Kidney (tissue), 14 donors: ENCODE measurements around the gene ETNK1. TPM values are rescaled to one million over a fixed set of nuclear protein-coding genes. Genes with fewer than 3 reads are reported as not detected.
A peak's percentile ranks its signal among the peaks of the same experiment; 100 is the strongest.

Experiments used
- DNase-seq, 5 donors: peaks; one replicate each; pipeline ENCODE4 v3.0.0-alpha.2; 2013 to 2020
- FAIRE-seq: peaks from 2 replicates; lab custom pipeline; 2012; peaks lifted over from hg19 to GRCh38; lab: Jason Lieb, UNC
- H3K27ac ChIP-seq, 2 donors: one replicate each; pipeline ENCODE4 v1.7.0; 2013; ENCODE audit warnings: low read depth in 2 of 2, low read length in 2 of 2, inconsistent platforms in 1 of 2
- H3K27me3 ChIP-seq: one replicate; pipeline ENCODE4 v1.7.1; 2013; ENCODE audit warnings: low read length, inconsistent platforms; ENCODE audit not compliant: control insufficient read depth, insufficient read depth
- H3K36me3 ChIP-seq, 3 donors: one replicate each; pipeline versions ENCODE4 v1.7.0 to v1.7.1; 2013; ENCODE audit warnings: low read length in 3 of 3, control low read depth in 1 of 3, inconsistent platforms in 1 of 3; ENCODE audit not compliant: insufficient read depth in 3 of 3, control insufficient read depth in 2 of 3
- H3K4me1 ChIP-seq, 3 donors: one replicate each; pipeline versions ENCODE4 v1.7.0 to v1.7.1; 2013; ENCODE audit warnings: low read length in 3 of 3, inconsistent platforms in 1 of 3, low read depth in 1 of 3; ENCODE audit not compliant: control insufficient read depth in 2 of 3, insufficient read depth in 2 of 3
- H3K4me3 ChIP-seq, 3 donors: one replicate each; pipeline versions ENCODE4 v1.7.0 to v1.8.1; 2013; ENCODE audit warnings: low read length in 3 of 3, control low read depth in 1 of 3, inconsistent platforms in 1 of 3
- H3K9ac ChIP-seq, 3 donors: one replicate each; pipeline versions ENCODE4 v1.7.0 to v1.7.1; 2013; ENCODE audit warnings: low read length in 3 of 3, control low read depth in 1 of 3, inconsistent platforms in 1 of 3
- H3K9me3 ChIP-seq, 3 donors: one replicate each; pipeline versions ENCODE4 v1.7.0 to v1.7.1; 2013; ENCODE audit warnings: low read length in 3 of 3, control low read depth in 1 of 3, inconsistent platforms in 1 of 3; ENCODE audit not compliant: control insufficient read depth in 2 of 3, insufficient read depth in 1 of 3
- CTCF ChIP-seq: IDR thresholded peaks from 3 replicates; pipeline ENCODE4 v1.5.1; 2012; ENCODE audit warnings: mild to moderate bottlenecking, moderate library complexity, borderline replicate concordance; ENCODE audit not compliant: insufficient read depth; ENCODE audit errors: extremely low read depth
- intact Hi-C: fragments of 100-400 bp; cut with DNase I; formaldehyde crosslinking; loops from one replicate; pipeline ENCODE4 v1.11.1; 2022
- polyA plus RNA-seq: library from polyadenylated mRNA; stranded (reverse); fragments of 350-450 nt; fragmentation: Illumina TruSeq; extraction: RNeasy Lipid Tissue Mini Kit (QIAGEN cat#74804); gene quantifications from one replicate; pipeline ENCODE4 v1.2.3, GENCODE V29; 2014; ENCODE audit warnings: low read depth, low replicate concordance; ENCODE audit not compliant: insufficient read depth
- total RNA-seq: library from RNA; stranded (reverse); fragmentation: NEBNext Ultra II Directional; extraction: Animal tissue kit (Norgen Biotek cat#: 25700); gene quantifications from one replicate; pipeline ENCODE4 v1.2.1, GENCODE V29; 2021
- donor health status: control.
- donor health status: control.
- donor health status: control.
- donor health status: control.
- donor health status: control.
- donor health status: DM: yes; HTN: yes; CAD: no.
- donor health status: Normal renal cell carcinoma (clear cell type).

ETNK1 gene
- total and polyA plus RNA-seq, 2 donors from 2014 or later: 12.7 to 83.4 TPM

DNA sequence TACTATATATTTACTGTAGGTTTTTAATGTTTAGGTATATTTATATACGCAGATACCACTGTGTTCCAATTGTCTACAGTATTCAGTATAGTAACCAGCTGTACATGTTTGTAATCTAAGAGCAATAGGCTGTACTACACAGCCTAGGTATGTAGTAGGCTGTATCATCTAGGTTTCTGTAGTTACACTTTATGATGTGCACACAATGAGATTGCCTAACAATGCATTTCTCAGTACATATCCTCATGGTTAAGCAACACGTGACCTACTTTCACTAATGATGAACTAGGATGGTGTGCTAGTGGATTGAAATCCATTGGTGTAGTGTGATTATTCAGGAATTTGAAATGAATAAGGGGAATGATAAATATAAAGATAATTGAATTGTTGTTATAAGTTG, 77.7 kb downstream of the ETNK1 start:
- Histone ChIP-seq H3K4me1 (peaks cover 0 to 5% (median 0%) of the 10 kb centered on the region in 3 donors), H3K9me3 (no peaks in the 10 kb centered on the region), H3K4me3 (no peak overlapping the region), H3K27ac (no peak overlapping the region), H3K9ac (no peak overlapping the region), H3K36me3 (no peaks in the 10 kb centered on the region), H3K27me3 (no peaks in the 10 kb centered on the region)
- no peak for TF ChIP-seq CTCF
- DNase-seq (no peak), FAIRE-seq (no peak)
- intact Hi-C loops: no loop called here

- Histone ChIP-seq H3K27me3 (no peaks in the 10 kb centered on the region), H3K36me3 (no peaks in the 10 kb centered on the region), H3K4me3 (no peak overlapping the region), H3K27ac (no peak overlapping the region), H3K9me3 (no peaks in the 10 kb centered on the region), H3K4me1 (no peaks in the 10 kb centered on the region), H3K9ac (no peak overlapping the region)
- TF ChIP-seq CTCF: peak; percentile 36
- intact Hi-C loops: no loop called here
- peak in 1 of 5 donors; percentile 60 for DNase-seq
- no peak for FAIRE-seq
Measured at GRCh38 chr12:22709292-22709691, 84.3 kb downstream of the ETNK1 start.

GRCh38 chr12:22712083-22712482, 87.1 kb downstream of the ETNK1 start:
- intact Hi-C loops: no loop called here
- FAIRE-seq: no peak

More at GRCh38 chr12:22712083-22712482, 87.1 kb downstream of the ETNK1 start:
- no peak for TF ChIP-seq CTCF
- Histone ChIP-seq H3K4me1 (no peaks in the 10 kb centered on the region), H3K9ac (no peak overlapping the region), H3K36me3 (no peaks in the 10 kb centered on the region), H3K4me3 (no peak overlapping the region), H3K27ac (no peak overlapping the region), H3K9me3 (no peaks in the 10 kb centered on the region), H3K27me3 (no peaks in the 10 kb centered on the region)
- DNase-seq: no peak
